HepG2 (cell line): ENCODE measurements around the gene HTRA2. TPM values are rescaled to one million over a fixed set of nuclear protein-coding genes. Genes with fewer than 3 reads are reported as not detected.
A peak's percentile ranks its signal among the peaks of the same experiment; 100 is the strongest.

Source experiments
- CBX1 ChIP-seq: IDR thresholded peaks from one replicate; pipeline ENCODE4 v1.6.1; 2016; ENCODE audit warnings: antibody characterized with exemption, low read depth
- MAFF ChIP-seq: IDR thresholded peaks from 2 replicates; pipeline ENCODE4 v1.6.1; 2011; ENCODE audit warnings: low read depth, low read length, improper control_type of control experiment
- REL ChIP-seq: sonication (generic); formaldehyde crosslinking; conservative IDR thresholded peaks from 2 replicates; pipeline ENCODE4 v1.8.0; 2022; ENCODE audit warnings: mild to moderate bottlenecking, missing genetic modification reagents, moderate library complexity
- RFX3 ChIP-seq: IDR thresholded peaks from 2 replicates; pipeline ENCODE4 v1.6.1; 2016; ENCODE audit warnings: missing biosample characterization, missing genetic modification reagents
- RXRA ChIP-seq: sonication (generic); formaldehyde crosslinking; IDR thresholded peaks from 2 replicates; pipeline ENCODE4 v1.5.1; 2020; ENCODE audit warnings: missing genetic modification reagents
- TCF7L2 ChIP-seq: IDR thresholded peaks from 2 replicates; pipeline ENCODE4 v1.6.1; 2011; ENCODE audit warnings: mild to moderate bottlenecking, low read depth, low read length, moderate library complexity
- YEATS4 ChIP-seq: sonication (generic); formaldehyde crosslinking; IDR thresholded peaks from 2 replicates; pipeline ENCODE4 v1.4.0; 2020; ENCODE audit warnings: missing genetic modification reagents, borderline replicate concordance
- ZBTB38 ChIP-seq: sonication (generic); formaldehyde crosslinking; IDR thresholded peaks from 2 replicates; pipeline ENCODE4 v1.5.1; 2020; ENCODE audit warnings: mild to moderate bottlenecking, missing genetic modification reagents
- ZFP62 ChIP-seq: sonication (generic); formaldehyde crosslinking; IDR thresholded peaks from 2 replicates; pipeline ENCODE4 v1.4.0; 2020; ENCODE audit warnings: missing genetic modification reagents
- ZNF292 ChIP-seq: sonication (generic); formaldehyde crosslinking; IDR thresholded peaks from 2 replicates; pipeline ENCODE4 v1.8.1; 2022; ENCODE audit warnings: mild to moderate bottlenecking, low read depth, missing genetic modification reagents, borderline replicate concordance
- ZNF335 ChIP-seq: sonication (generic); formaldehyde crosslinking; IDR thresholded peaks from 2 replicates; pipeline ENCODE4 v1.4.0; 2020; ENCODE audit warnings: missing genetic modification reagents
- ZNF567 ChIP-seq: sonication (generic); formaldehyde crosslinking; IDR thresholded peaks from 2 replicates; pipeline ENCODE4 v1.8.1; 2023; ENCODE audit warnings: mild to moderate bottlenecking, missing genetic modification reagents, borderline replicate concordance
- polyA plus RNA-seq, 8 experiments: library from polyadenylated mRNA; depleted of rRNA in 3 of 8; stranded (reverse) in 7 of 8; unstranded in 1 of 8; fragments of >200 nt; fragmentation: Illumina TruSeq in 4 of 8; extraction: Trizol in 4 of 8; gene quantifications; 2 replicates each; pipeline versions ENCODE4 v1.2.1 to v1.2.3, GENCODE V29; 2011 to 2016; ENCODE audit warnings: low read depth in 4 of 8, missing spikeins in 1 of 8, mixed read lengths in 1 of 8; ENCODE audit not compliant: insufficient read depth in 1 of 8
- total RNA-seq, 5 experiments: library from RNA; depleted of rRNA; stranded (reverse); fragments of >200 nt; fragmentation: Illumina TruSeq; extraction: Trizol; gene quantifications; 2 replicates each; pipeline ENCODE4 v1.2.3, GENCODE V29; 2016; ENCODE audit warnings: low read depth in 1 of 5
- TF ChIP-seq, protein P1 (sequence below): sonication (generic); formaldehyde crosslinking; IDR thresholded peaks from 2 replicates; pipeline ENCODE4 v1.4.0; 2020; ENCODE audit warnings: missing genetic modification reagents, borderline replicate concordance
- TF ChIP-seq, protein P2 (sequence below): sonication (generic); formaldehyde crosslinking; conservative IDR thresholded peaks from 2 replicates; pipeline ENCODE4 v1.4.0; 2020; ENCODE audit warnings: missing genetic modification reagents
- TF ChIP-seq, protein P3 (sequence below): IDR thresholded peaks from 2 replicates; pipeline ENCODE4 v1.6.1; 2016
- TF ChIP-seq, protein P4 (sequence below), 2 experiments: fragments of 450-650 bp in 1 of 2; sonication (generic) in 1 of 2; formaldehyde crosslinking; IDR thresholded peaks; 2 replicates each; pipeline versions ENCODE4 v1.5.0 to v1.8.0; 2020 to 2022; ENCODE audit warnings: mild to moderate bottlenecking in 1 of 2, missing genetic modification reagents in 1 of 2
- TF ChIP-seq, protein P5 (sequence below): sonication (generic); formaldehyde crosslinking; IDR thresholded peaks from 2 replicates; pipeline ENCODE4 v1.8.1; 2022; ENCODE audit warnings: mild to moderate bottlenecking, missing genetic modification reagents

The HTRA2 gene
- total and polyA plus RNA-seq, 2 of the 13 experiments (the other 11 are each of a cell fraction or from before 2014, with no cell fraction given) = 47.7 to 50.3 TPM

DNA sequence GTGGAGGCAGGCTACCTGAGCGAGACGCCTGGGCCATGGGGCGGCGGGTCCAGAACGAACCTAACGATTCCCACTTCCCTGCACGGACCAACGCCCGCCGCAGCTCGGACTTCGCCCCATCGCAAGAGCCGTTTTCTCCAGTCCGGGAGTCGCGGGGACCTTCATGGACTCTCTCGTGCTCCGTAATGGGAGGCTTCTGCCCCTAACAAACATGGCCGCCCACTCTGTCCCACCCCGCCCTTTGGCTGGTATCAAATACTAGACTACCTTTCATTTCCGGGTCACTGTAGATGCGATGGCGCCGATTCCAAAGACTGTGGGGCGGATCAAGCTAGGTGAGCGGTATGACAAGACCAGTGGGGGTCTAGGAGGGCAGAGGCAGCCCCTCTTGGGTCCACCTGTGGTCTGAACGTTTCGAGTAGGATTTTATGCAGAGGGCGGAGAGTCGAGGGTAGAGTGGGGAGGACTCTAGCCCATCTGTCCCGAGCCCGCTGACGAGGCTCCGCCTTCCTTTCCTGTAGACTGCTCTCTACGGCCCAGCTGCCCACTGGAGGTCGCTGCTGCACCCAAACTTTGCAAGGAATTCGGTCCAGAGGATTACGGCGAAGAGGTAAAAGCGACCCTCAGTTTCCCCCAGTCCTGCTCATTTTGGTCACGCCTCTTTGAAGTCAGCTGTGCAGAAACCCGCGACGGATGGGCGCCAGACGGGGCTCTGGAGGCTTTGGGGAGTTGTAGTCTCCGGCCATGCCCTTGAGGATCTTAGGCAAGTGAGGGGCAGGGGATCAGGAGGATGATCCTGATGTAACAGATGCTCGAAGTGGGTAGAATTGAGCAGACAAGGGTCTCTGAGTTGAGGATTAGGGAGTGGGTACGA lies 46.7 kb upstream of the HTRA2 start, which contains the start of the genes CCDC142 and TTC31 (continued):
- TF ChIP-seq, protein P1, sequence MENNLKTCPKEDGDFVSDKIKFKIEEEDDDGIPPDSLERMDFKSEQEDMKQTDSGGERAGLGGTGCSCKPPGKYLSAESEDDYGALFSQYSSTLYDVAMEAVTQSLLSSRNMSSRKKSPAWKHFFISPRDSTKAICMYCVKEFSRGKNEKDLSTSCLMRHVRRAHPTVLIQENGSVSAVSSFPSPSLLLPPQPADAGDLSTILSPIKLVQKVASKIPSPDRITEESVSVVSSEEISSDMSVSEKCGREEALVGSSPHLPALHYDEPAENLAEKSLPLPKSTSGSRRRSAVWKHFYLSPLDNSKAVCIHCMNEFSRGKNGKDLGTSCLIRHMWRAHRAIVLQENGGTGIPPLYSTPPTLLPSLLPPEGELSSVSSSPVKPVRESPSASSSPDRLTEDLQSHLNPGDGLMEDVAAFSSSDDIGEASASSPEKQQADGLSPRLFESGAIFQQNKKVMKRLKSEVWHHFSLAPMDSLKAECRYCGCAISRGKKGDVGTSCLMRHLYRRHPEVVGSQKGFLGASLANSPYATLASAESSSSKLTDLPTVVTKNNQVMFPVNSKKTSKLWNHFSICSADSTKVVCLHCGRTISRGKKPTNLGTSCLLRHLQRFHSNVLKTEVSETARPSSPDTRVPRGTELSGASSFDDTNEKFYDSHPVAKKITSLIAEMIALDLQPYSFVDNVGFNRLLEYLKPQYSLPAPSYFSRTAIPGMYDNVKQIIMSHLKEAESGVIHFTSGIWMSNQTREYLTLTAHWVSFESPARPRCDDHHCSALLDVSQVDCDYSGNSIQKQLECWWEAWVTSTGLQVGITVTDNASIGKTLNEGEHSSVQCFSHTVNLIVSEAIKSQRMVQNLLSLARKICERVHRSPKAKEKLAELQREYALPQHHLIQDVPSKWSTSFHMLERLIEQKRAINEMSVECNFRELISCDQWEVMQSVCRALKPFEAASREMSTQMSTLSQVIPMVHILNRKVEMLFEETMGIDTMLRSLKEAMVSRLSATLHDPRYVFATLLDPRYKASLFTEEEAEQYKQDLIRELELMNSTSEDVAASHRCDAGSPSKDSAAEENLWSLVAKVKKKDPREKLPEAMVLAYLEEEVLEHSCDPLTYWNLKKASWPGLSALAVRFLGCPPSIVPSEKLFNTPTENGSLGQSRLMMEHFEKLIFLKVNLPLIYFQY = peak; percentile 20; the same call in 1 of the 2 replicates
- TF ChIP-seq RFX3 (CRISPR knock-in tag) = no peak
- TF ChIP-seq CBX1 = peak; percentile 88
- TF ChIP-seq ZNF335 (CRISPR knock-in tag) = peak; percentile 93
- peak; percentile 86 for TF ChIP-seq RXRA (CRISPR knock-in tag)
- TF ChIP-seq MAFF = no peak
- peak; percentile 23; the same call in 1 of the 2 replicates for TF ChIP-seq REL (CRISPR knock-in tag)
- TF ChIP-seq ZFP62 (CRISPR knock-in tag) = no peak
- peak; percentile 93 for TF ChIP-seq YEATS4
- no peak for TF ChIP-seq TCF7L2
- TF ChIP-seq ZBTB38 (CRISPR knock-in tag) = no peak; the same call in 1 of the 2 replicates
- TF ChIP-seq, protein P2, sequence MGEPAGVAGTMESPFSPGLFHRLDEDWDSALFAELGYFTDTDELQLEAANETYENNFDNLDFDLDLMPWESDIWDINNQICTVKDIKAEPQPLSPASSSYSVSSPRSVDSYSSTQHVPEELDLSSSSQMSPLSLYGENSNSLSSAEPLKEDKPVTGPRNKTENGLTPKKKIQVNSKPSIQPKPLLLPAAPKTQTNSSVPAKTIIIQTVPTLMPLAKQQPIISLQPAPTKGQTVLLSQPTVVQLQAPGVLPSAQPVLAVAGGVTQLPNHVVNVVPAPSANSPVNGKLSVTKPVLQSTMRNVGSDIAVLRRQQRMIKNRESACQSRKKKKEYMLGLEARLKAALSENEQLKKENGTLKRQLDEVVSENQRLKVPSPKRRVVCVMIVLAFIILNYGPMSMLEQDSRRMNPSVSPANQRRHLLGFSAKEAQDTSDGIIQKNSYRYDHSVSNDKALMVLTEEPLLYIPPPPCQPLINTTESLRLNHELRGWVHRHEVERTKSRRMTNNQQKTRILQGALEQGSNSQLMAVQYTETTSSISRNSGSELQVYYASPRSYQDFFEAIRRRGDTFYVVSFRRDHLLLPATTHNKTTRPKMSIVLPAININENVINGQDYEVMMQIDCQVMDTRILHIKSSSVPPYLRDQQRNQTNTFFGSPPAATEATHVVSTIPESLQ = no peak
- TF ChIP-seq, protein P3, sequence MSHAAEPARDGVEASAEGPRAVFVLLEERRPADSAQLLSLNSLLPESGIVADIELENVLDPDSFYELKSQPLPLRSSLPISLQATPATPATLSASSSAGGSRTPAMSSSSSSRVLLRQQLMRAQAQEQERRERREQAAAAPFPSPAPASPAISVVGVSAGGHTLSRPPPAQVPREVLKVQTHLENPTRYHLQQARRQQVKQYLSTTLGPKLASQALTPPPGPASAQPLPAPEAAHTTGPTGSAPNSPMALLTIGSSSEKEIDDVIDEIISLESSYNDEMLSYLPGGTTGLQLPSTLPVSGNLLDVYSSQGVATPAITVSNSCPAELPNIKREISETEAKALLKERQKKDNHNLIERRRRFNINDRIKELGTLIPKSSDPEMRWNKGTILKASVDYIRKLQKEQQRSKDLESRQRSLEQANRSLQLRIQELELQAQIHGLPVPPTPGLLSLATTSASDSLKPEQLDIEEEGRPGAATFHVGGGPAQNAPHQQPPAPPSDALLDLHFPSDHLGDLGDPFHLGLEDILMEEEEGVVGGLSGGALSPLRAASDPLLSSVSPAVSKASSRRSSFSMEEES = no peak
- TF ChIP-seq, protein P4, sequence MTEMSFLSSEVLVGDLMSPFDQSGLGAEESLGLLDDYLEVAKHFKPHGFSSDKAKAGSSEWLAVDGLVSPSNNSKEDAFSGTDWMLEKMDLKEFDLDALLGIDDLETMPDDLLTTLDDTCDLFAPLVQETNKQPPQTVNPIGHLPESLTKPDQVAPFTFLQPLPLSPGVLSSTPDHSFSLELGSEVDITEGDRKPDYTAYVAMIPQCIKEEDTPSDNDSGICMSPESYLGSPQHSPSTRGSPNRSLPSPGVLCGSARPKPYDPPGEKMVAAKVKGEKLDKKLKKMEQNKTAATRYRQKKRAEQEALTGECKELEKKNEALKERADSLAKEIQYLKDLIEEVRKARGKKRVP (CRISPR knock-in tag; IDR thresholded peaks at IDR 0.05) = peak in 1 of 2 experiments; percentile 84; a peak in 2 of 4 replicates
- TF ChIP-seq, protein P5, sequence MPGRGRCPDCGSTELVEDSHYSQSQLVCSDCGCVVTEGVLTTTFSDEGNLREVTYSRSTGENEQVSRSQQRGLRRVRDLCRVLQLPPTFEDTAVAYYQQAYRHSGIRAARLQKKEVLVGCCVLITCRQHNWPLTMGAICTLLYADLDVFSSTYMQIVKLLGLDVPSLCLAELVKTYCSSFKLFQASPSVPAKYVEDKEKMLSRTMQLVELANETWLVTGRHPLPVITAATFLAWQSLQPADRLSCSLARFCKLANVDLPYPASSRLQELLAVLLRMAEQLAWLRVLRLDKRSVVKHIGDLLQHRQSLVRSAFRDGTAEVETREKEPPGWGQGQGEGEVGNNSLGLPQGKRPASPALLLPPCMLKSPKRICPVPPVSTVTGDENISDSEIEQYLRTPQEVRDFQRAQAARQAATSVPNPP (CRISPR knock-in tag) = 0 out of 2 replicates have a peak, but pooled peaks have one; percentile 21
- no peak for TF ChIP-seq ZNF292 (CRISPR knock-in tag)
- TF ChIP-seq ZNF567 (CRISPR knock-in tag) = peak; percentile 96; the same call in 1 of the 2 replicates
